DND-41 (cell line): ENCODE measurements around the gene RAF1.

Source experiments
- ATAC-seq: fragments of 200-7000 bp; cut with Tn5 transposase; 3 replicates; pipeline ENCODE4 v1.9.1; 2021; ENCODE audit warnings: low read depth; ENCODE audit not compliant: insufficient read depth
- DNase-seq: peaks from one replicate; pipeline ENCODE4 v3.0.0-alpha.2; 2020
- H2AFZ ChIP-seq: 2 replicates; pipeline ENCODE4 v1.6.0; 2012; ENCODE audit warnings: low read depth, low read length
- H3K27ac ChIP-seq: 2 replicates; pipeline ENCODE4 v1.5.1; 2012; ENCODE audit warnings: low read length, inconsistent platforms
- H3K27me3 ChIP-seq: fragments of 200-600 bp; sonication (generic); 2 replicates; pipeline ENCODE4 v1.6.0; 2012; ENCODE audit warnings: low read length, mild to moderate bottlenecking, inconsistent platforms; ENCODE audit not compliant: insufficient read depth, poor library complexity
- H3K36me3 ChIP-seq: 2 replicates; pipeline ENCODE4 v1.5.1; 2012; ENCODE audit warnings: low read length, inconsistent platforms; ENCODE audit not compliant: insufficient read depth
- H3K4me1 ChIP-seq: 2 replicates; pipeline ENCODE4 v1.5.1; 2012; ENCODE audit warnings: mild to moderate bottlenecking, low read length; ENCODE audit not compliant: insufficient read depth
- H3K4me2 ChIP-seq: 2 replicates; pipeline ENCODE4 v1.6.0; 2012; ENCODE audit warnings: mild to moderate bottlenecking, moderate library complexity, low read length, inconsistent platforms; ENCODE audit not compliant: insufficient read depth
- H3K4me3 ChIP-seq, 2 experiments: fragments of 200-600 bp in 1 of 2; shearing (Covaris generic) in 1 of 2; 2 replicates each; pipeline ENCODE4 v1.5.1; 2012 to 2016; ENCODE audit warnings: inconsistent platforms in 2 of 2, low read length in 2 of 2, mild to moderate bottlenecking in 2 of 2, low read depth in 1 of 2, moderate library complexity in 1 of 2
- H3K79me2 ChIP-seq: 2 replicates; pipeline ENCODE4 v1.6.0; 2012; ENCODE audit warnings: low read length, inconsistent platforms; ENCODE audit not compliant: insufficient read depth
- H3K9ac ChIP-seq: 2 replicates; pipeline ENCODE4 v1.6.0; 2012; ENCODE audit warnings: low read depth, mild to moderate bottlenecking, inconsistent platforms, low read length, moderate library complexity
- H3K9me3 ChIP-seq: 2 replicates; pipeline ENCODE4 v1.5.1; 2012; ENCODE audit warnings: low read length, moderate library complexity, mild to moderate bottlenecking, inconsistent platforms; ENCODE audit not compliant: insufficient read depth, severe bottlenecking
- H4K20me1 ChIP-seq: 2 replicates; pipeline ENCODE4 v1.6.0; 2012; ENCODE audit warnings: low read length; ENCODE audit not compliant: insufficient read depth
- EZH2 ChIP-seq: IDR thresholded peaks from 3 replicates; pipeline ENCODE4 v1.6.1; 2012; ENCODE audit warnings: borderline replicate concordance, low read depth, mild to moderate bottlenecking, moderate library complexity, low read length, inconsistent platforms; ENCODE audit not compliant: severe bottlenecking
- TF ChIP-seq, protein P1 (sequence below): IDR thresholded peaks from 2 replicates; pipeline ENCODE4 v1.5.1; 2012; ENCODE audit warnings: borderline replicate concordance, low read length, moderate library complexity, mild to moderate bottlenecking; ENCODE audit not compliant: poor library complexity, severe bottlenecking; ENCODE audit errors: extremely low read depth

RAF1 gene

DNA sequence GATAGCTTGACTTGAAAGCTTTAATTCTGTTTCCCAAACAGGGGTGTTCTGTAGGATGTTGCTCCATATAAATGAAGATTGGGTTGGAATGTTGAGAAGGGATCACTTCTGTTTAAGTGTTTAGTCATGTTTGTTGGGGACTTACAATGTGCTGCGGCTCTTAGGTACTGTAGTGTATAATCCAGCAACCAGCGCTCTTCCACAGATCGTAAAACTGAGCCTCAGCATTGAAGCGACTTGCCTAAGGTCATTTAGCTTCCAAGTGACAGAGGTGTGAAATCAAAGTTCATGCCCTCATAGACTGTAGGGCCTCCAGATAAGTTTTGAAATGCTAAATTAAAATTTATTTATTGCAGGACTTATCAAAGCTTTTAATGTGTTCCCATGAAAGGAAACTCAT, 105.2 kb downstream of the RAF1 start:
- peak overlapping the region; percentile 24; the same call in 1 of the 2 replicates for H3K27ac ChIP-seq
- peak overlapping the region; percentile 80 to 91; a peak in 3 of 4 replicates for H3K4me3 ChIP-seq
- no peak for ATAC-seq
- no peak overlapping the region for H2AFZ ChIP-seq
- peaks cover 66% of the 10 kb centered on the region for H3K79me2 ChIP-seq
- peaks cover 41% of the 10 kb centered on the region for H3K4me1 ChIP-seq
- TF ChIP-seq EZH2 = no peak
- TF ChIP-seq, protein P1, sequence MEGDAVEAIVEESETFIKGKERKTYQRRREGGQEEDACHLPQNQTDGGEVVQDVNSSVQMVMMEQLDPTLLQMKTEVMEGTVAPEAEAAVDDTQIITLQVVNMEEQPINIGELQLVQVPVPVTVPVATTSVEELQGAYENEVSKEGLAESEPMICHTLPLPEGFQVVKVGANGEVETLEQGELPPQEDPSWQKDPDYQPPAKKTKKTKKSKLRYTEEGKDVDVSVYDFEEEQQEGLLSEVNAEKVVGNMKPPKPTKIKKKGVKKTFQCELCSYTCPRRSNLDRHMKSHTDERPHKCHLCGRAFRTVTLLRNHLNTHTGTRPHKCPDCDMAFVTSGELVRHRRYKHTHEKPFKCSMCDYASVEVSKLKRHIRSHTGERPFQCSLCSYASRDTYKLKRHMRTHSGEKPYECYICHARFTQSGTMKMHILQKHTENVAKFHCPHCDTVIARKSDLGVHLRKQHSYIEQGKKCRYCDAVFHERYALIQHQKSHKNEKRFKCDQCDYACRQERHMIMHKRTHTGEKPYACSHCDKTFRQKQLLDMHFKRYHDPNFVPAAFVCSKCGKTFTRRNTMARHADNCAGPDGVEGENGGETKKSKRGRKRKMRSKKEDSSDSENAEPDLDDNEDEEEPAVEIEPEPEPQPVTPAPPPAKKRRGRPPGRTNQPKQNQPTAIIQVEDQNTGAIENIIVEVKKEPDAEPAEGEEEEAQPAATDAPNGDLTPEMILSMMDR = no peak
- H3K36me3 ChIP-seq = no peaks in the 10 kb centered on the region; the same call in 1 of the 2 replicates
- H3K9me3 ChIP-seq = no peaks in the 10 kb centered on the region
- peak overlapping the region; percentile 91; the same call in 1 of the 2 replicates for H3K9ac ChIP-seq
- H3K4me2 ChIP-seq = peak overlapping the region; percentile 76
- peaks cover 44% of the 10 kb centered on the region; the same call in 1 of the 2 replicates for H4K20me1 ChIP-seq
- no peaks in the 10 kb centered on the region for H3K27me3 ChIP-seq
- DNase-seq = no peak

DNA sequence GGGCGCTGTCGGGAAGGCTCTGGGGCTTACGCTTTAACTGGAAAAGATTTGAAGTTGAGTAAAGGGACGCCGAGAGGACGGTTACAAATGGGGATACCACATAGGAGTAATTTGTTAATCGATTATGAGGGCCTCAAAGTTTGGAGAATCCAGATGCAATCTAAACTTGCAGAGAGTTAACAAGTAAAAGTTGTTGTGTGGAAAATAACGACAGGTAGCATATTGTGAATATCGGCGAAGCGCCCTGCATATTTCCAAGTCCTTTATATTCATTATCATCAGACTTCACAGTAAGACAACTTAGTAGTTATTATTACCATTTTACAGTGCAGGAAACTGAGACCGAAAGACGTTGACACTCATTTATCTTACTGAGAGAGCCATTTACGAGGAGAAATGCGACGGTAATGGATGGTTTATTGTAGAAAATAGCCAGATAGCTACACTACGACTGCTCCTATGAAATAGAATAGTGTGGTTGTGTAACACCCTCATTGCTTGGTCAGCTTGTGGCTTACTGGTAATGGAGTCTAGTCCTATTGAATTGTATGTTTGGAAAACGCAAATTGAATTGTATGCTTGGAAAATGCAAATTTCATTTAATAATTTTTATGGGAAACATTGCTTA, 106.3 kb downstream of the RAF1 start:
- no peaks in the 10 kb centered on the region for H3K9me3 ChIP-seq
- peaks cover 44% of the 10 kb centered on the region; the same call in 1 of the 2 replicates for H4K20me1 ChIP-seq
- TF ChIP-seq, protein P1 = no peak
- TF ChIP-seq EZH2 = no peak
- peak overlapping the region; percentile 91 for H3K9ac ChIP-seq
- DNase-seq = no peak
- peak overlapping the region; percentile 89 for H2AFZ ChIP-seq
- H3K4me2 ChIP-seq = peak overlapping the region; percentile 76
- peak overlapping the region; percentile 80 to 91 for H3K4me3 ChIP-seq
- ATAC-seq = no peak
- peaks cover 57% of the 10 kb centered on the region for H3K79me2 ChIP-seq
- peaks cover 44% of the 10 kb centered on the region for H3K4me1 ChIP-seq
- H3K27me3 ChIP-seq = no peaks in the 10 kb centered on the region
- peak overlapping the region; percentile 86 for H3K27ac ChIP-seq
- no peaks in the 10 kb centered on the region; the same call in 1 of the 2 replicates for H3K36me3 ChIP-seq

DNA sequence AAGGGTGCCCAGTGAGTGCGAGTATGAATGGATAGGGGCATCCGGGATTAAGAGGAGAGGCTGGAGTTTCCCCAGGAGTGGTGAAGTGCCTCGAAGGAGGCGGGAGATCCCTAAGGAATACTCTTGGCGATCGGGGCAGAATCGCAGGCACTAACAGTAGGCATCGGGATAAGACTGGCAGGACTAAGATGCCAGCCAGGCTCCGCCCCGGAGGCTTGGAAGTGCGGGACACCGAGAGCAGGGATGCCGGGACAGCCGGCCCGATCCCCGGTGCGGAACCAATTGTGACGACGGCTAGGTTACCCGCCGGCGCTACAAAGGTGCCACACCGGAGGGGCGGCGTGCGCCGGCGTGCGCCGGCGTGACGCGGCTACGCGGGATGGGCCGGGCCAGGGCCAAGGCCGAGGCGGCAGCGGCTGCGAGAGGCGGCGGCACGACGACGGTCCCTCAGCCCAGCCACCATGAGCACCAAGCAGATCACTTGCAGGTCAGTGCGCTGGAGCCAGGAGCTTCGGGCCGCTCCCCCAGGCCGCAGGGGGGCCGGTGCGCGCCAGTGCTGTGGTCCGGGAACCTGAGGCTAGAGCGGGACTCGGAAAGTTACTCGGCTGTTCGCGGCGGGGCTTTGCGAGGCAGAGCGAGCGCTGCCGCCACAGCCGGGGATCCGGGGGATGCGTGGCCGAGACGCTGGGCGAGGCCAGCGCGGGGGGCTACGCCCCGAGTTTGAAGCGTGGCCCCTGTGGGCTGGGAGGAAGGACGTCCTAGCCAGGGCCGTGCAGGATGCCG, 107.0 kb downstream of the RAF1 start, which contains the start of gene MKRN2:
MKRN2 (plus strand) TSS at position 398 of the 783 bp plus-strand sequence; CDS start at position 462, 64 bp downstream.
- peaks cover 44% of the 10 kb centered on the region for H3K4me1 ChIP-seq

More for the DNA sequence above, 107.0 kb downstream of the RAF1 start, which contains the start of gene MKRN2:
- Histone ChIP-seq H4K20me1 (peaks cover 37% of the 10 kb centered on the region; the same call in 1 of the 2 replicates), H3K9ac (peak within 1 kb of the TSS; percentile 91), H3K9me3 (no peaks in the 10 kb centered on the region), H3K4me2 (peak within 1 kb of the TSS; percentile 76), H3K4me3 (peak within 1 kb of the TSS; percentile 80 to 91), H3K36me3 (no peaks in the 10 kb centered on the region; the same call in 1 of the 2 replicates), H3K27ac (peak within 1 kb of the TSS; percentile 86), H3K27me3 (no peaks in the 10 kb centered on the region), H3K79me2 (peaks cover 50% of the 10 kb centered on the region), H2AFZ (peak within 1 kb of the TSS; percentile 89)
- ATAC-seq = peak; percentile 92
- peak; percentile 86 for DNase-seq
- no peak for TF ChIP-seq EZH2
- TF ChIP-seq, protein P1 = no peak
